Glomerular visceral epithelial cell (primary cell): ENCODE data around the gene SUPT4H1.

ENCODE experiments used
- DNase-seq: peaks from one replicate; pipeline ENCODE4 v3.0.0-alpha.2; 2016; ENCODE audit errors: extremely low spot score

Gene SUPT4H1

GRCh38 chr17:58330538-58330996 is 21.4 kb downstream of the SUPT4H1 start:
- DNase-seq: no peak

DNA sequence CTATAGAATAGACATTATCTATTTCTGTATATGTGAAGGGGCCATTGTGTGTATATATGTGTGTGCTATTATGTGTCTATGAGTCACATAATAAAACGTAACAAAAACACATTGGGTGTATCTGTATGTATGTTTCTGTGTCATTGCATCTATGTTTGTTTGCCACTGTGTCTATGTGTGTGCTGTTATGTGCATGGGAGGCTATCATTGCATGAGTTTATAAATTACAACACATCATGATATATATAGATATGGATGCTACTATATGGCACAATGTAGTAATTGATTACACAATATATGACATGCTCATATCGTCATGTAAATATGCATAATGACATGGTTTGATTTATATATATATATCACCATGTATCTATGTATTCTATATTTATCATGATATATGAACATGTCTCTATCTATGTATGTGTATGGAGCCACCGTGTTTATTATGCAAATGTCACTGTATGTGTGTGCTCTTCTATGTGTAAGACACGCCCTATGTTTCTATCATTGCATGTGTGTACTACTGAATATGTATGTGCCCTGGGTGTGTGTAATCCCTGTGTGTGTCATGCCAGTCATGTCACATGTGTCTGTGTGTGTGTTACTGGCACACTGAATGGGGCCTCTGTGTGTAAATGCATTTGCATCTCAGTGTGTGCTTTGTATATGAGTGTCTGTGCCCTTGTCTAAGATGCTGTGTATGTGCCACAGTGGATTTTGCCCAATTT is 22.0 kb downstream of the SUPT4H1 start:
- DNase-seq: no peak

DNA sequence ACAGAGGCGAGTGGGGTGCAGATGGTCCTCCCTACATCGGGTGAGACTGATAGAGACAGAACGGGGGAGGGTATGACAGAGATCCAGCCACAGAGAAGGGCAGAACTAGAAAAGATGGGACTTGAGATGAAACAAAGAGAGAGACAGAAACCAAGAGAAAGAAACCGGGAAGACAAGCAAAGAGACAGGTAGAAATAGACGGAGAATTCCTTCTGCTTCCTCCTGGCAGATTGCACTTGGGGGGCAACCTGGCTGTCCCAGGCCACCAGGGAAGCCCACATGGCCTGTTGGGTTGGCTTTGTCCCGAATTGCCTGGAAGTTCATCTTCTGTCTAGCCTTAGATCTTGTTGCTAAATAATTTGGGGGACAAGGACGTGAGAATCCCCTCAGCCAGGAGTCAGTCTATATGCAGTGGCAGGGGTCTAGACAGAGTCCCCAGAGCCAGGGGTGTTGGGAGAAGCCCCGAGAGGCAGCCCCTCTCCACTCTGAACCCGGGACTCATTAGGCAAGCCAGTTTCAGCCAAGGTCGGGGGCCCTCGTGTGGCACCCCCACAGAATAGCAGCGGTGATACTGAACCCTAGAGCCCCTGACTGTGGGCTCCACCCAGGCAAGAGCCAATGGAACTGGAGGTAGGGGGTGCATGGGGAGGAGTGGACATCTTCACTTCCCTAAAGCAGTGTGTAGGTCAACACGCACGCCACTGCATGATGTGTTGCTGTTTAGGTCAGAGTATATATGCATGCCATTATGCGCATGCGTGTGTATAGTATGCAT is 22.8 kb downstream of the SUPT4H1 start:
- DNase-seq: no peak

DNA sequence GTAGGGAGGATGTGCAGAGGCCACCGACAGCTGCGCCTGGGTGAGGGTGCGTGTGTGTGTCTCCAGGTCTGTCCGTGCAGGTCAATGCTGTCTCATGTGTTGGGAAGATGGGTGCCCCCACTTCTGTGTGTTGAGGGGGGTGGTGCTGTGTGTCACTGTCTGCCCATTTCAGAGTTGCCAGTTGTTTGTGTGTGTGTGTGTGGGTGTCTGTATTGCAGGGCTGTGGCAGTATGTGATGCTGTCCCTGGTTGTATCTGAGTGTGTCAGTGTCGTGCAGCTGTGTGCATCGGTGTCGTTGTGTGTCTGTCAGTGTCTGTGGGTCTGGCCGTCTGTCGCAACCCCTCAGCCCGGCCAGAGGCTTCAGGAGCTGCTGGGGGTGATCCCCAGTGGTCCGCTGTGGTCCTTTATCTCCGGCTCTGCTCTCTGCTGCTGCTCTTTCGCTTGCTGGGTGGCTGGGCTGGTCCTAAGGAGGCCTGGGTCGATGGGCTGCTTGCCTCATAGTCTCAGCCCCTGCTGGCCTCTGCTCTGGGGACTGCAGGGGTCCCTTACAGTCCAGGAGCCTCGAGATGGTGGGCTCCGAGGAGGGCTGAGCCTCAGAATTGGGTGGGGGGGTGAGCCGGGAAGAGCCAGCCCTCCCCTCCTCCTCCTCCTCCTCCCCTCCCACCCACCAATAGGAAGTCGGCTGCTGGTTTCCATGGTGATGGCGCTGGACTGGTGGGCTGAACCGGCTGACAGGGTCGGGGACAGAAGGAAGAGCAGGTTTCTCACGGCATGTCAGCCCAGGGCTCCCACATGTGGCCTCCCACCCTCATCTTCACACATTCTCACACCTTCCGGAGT is 23.6 kb downstream of the SUPT4H1 start, which contains the start of gene TSPOAP1:
TSPOAP1 (minus strand) TSS at position 601 of the 840 bp plus-strand sequence. CDS start 875 bp downstream, outside the sequence.
- no peak for DNase-seq

DNA sequence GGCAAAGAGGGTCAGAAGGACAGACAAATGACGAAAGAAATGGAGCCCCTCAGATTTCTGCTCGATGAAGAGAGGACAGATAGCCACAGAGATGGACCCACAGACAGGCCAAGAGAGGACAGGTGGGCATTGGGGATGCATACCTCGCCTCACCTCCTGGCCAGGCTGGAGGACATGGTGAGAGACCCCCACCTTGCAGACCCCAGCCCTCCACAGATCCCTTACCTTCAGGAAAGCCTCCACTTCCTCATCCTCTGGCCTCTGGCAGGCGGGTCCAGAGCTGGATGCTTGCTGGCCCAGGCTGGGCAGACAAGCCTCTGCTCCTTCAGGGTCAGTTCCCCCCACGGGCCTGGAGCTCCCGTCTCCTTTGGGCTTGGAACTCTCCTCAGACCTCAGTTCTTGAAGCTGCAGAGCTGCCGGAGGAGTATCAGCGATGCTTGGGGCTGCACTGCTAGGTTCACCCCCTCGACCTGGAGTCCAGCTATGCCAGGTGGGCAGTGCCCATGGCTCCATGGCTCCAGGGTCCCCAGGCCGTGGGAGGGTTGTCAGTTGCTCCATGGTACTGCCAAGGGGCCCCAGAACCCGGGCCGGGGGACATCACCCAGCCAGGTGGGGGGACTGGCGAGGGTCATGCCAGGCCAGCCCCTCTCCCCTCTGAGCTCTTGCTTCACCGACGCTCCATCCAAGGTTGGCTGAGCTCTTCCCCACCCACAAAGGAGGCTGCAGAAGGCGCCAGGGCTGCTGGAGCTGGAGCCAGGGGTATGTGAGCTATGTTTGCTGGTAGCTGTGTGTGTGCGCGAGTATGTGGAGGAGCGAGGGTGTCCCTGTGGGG is 24.4 kb downstream of the SUPT4H1 start:
- no peak for DNase-seq

DNA sequence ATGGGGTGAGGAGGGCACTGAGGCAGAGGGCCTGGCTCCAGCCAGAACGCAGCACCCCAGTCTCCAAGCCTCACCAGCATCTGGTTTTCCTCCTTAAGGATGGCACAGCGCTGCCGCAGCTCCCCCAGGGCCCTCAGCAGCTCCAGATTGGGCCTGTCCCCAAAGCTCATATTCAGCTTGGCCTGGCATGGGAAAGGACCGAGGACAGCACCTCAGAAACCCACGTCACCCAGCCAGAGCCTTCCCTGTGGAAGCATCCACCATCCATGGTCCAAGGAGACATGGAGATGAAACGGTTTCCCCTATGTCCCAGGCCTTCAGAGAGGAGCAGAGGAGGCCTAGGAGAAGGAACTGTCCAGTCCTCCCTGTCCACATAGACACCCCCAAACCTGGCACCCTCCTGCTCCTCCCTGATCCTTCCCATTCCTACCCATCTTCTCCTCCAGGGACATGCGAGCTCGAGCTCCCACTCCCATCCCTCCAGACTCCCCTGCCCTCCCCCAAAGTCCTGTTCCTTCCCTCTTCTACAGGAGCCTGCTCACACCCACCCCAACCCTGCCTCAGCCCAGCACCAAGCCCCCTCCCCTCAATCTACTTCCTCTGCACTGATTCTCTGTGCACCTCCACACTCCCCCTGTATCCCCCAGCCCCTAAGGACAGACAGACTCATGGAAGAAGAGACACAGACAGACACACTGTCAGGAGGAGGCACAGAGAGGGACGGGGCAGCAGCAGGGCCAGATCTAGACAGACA is 25.2 kb downstream of the SUPT4H1 start:
- no peak for DNase-seq

- DNase-seq: no peak
Measured at GRCh38 chr17:58325976-58326468, 26.0 kb downstream of the SUPT4H1 start.

- DNase-seq: no peak
Measured at GRCh38 chr17:58325289-58325726, 26.7 kb downstream of the SUPT4H1 start.

DNA sequence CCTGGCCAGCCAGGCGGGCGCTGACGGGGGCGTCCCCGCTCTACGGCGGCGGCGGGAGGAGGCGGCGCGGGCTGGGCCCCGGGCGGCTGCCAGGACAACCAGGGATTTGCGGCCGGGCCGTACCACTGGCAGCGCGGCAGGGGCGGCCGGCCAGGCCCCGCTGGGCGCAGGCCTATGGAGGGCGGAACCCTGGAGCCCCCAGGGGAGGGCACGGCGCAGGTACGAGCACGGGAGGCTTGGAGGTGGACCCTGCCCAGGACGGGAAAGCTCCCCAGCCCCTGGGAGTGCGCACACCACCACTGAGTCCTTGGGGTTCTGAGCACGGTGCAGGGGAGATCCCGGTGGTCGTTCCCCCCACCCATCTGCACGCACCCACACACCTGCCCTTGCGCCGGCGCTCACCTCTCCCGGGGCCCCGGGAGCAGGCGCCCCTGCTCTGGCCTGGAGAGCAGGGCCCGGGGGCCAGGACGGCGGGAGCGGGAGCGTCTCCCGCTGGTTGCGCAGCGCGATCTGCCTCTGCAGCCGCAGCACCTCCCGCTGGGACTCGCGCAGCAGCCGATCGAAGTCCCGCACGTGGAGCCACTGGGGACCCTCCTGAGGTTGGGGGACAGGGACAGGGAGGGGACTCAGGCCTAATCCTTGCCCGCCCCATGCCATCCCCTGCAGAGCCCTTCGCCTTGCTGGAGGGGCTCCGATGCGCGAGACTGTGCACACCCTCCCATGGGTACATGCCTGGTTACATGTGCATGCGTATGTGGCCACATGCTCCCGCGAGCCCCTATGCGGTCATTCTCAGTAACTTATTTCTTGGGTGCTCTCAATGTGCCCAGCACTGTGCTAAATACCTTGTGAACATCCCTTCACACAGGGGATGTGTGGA is 27.4 kb downstream of the SUPT4H1 start:
- peak; percentile 62 for DNase-seq

DNA sequence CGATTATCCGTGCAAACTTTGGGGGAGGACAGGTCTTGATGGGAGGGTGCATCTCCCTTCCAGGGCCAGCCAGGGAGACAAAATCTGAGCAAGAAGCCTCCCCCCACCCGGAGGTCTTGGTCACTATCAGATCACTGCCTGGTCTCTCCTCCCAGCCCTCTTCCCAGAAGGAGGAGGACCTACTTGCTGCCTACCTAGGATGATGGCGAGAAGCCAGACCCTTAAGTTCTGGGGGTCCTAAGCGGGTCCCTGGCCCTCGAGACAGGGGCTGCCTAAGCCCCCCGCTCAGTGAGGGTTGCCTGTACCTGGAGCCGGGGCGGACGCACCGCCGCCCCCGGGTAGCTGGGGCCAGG is 28.0 kb downstream of the SUPT4H1 start:
- DNase-seq: no peak

- no peak for DNase-seq
Measured at GRCh38 chr17:58323366-58324055, 28.5 kb downstream of the SUPT4H1 start.

DNA sequence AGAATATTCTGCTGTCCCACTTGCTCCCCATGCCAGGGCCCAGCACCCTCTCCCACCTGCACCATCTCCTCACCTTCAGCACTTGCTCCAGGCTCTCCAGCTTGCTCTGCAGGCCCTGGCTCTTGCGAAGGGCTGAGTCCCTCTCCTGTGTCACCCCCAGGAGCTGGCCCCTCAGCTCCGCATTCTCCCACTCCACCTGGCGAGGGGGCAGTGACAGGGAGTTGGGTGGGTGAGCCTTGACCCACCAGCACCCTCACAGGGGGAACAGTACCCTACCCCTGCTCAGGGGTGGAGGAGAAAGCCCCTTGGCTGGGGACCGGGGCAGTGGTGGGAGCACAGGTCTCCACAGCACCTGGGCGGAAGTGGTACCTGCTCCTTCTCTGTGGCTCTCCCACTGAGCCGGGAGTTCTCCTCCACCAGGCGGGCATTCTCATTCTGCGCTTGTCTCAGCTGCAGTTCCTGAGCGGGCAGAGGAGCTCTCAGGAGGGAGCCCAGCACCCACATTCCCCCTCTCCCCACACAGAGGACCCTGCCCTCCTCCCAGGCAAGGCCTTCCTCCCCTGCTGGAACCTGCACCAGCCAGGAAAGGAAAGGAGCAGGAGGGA is 29.3 kb downstream of the SUPT4H1 start:
- no peak for DNase-seq

DNA sequence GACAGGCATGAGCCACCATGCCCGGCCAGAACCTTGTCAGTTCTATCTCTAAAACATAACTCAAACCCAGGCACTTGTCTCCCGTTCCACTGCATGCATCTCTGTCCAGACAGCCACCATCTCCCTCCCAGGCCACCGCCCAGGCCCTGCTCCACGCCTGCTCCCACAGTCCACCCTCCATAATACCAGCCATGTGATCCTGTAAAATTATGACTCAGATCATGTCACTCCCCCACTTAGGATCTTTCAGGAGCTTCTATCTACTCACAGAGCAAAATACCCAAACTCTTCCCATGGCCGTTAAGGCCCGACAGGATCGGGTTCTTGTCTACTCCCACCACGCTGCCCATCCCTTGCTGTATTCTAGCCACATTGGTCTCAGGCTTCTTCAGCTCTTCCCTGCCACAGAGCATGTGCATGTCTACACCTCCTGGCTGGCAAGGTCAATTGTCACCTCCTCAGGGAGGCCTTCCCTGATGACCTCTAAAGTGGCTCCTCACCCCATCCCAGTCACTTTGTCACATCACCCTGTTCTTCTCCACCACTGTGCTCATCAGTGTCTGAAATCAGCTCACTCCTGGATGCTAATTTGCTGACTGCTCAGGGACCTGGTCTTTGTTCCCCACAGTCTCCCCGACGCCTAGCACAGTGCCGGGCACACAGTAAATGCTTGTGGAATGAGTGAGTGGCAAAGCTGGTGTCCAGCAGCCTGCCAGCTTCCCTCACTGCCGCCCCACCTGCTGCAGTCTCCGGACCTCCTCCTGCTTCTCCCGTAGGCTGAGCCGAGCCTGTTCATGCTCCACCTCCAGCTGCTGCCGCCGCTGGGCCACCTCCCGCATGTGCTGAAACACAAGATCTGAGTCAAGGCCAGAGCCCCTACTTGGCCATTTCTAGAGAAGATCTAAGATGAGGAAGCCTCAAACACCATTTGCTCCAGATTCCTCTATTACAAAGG is 30.2 kb downstream of the SUPT4H1 start:
- DNase-seq: no peak

DNA sequence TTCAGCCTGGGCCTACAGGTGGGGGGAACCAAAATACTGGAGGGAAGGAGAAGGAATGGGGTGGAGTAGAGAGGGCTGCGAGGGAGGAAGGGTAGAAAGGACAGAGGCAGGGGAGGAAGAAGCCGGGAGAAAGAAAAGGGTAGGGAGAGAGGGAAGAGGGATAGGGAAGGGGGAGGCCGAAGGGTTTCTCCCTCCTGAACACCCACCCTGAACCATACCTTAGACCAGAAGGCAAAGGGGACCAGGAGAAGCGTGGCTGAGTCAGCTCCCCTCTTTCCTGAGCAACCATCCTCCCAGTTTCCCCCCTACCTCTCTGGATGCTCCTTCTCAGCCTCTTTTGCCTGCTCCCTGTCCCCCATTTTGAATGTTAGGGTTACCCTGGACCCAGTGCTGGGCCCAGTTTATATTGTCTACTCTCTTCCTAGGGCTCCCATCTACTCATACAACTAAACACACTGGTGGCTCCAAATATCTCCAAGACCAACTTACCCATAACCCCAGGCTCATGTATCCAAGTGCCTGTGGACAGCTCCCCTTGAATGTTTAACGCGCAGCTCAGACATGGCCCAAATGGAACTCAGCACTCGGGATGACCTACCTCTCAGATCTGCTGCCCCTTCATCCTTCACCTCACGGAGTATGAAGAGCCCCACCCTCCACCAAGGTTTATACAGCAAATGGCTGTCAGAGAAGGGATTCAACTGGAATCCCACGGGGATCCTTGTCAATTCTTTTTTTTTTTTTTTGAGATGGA is 31.3 kb downstream of the SUPT4H1 start:
- DNase-seq: no peak

DNA sequence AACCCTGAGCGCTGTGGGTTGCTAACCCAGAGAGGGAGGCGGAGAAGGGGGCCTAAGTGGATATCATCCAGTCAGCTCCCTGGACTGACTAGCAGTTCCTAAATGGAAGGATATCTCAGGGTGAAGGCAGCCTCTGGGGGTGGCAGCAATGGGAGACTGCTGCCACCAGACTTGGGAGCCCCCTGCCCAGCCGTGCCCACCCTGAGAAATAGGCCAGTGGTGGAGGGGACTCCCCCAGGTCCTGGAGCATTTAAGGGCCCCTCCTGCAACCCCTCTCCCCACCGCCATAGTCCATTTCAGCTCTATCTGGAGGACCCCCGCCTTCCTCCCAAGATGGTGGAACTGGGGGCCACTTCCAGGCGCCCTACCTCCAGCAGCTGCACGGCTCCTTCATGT is 31.8 kb downstream of the SUPT4H1 start:
- DNase-seq: no peak
